H1 (cell line): ENCODE data around the gene CLEC16A. TPM values are rescaled to one million over a fixed set of nuclear protein-coding genes. Genes with fewer than 3 reads are reported as not detected.

Experiments
- CTCF ChIA-PET: fragments of 300-600 bp; sonication (Branson Sonifier 250); formaldehyde crosslinking; loops from one replicate; lab custom pipeline; 2021; ENCODE audit not compliant: partially characterized antibody; lab: Charles Lee
- POLR2A ChIA-PET: fragments of 300-600 bp; sonication (Branson Sonifier 250); formaldehyde crosslinking; loops from one replicate; lab custom pipeline; 2021; ENCODE audit warnings: inconsistent platforms; ENCODE audit not compliant: partially characterized antibody; lab: Charles Lee
- DNase-seq, 2 experiments: peaks; one replicate each; pipeline versions ENCODE4 v3.0.0 to v3.0.0-alpha.2; 2010 to 2022; ENCODE audit warnings: low spot score in 2 of 2, low read depth in 1 of 2, mixed read lengths in 1 of 2
- FAIRE-seq: peaks from 2 replicates; lab custom pipeline; 2011; peaks lifted over from hg19 to GRCh38; lab: Jason Lieb, UNC
- H2AFZ ChIP-seq: 2 replicates; pipeline ENCODE4 v1.8.1; 2012; ENCODE audit warnings: low read length, inconsistent platforms
- H2AK5ac ChIP-seq: 2 replicates; pipeline ENCODE4 v1.6.1; 2013; ENCODE audit warnings: low read depth, low read length
- H2BK120ac ChIP-seq: replicated peaks from 2 replicates; pipeline ENCODE3; 2013; ENCODE audit warnings: low read depth, low read length, inconsistent platforms
- H2BK12ac ChIP-seq: 2 replicates; pipeline ENCODE4 v1.6.1; 2013; ENCODE audit warnings: low read depth, low read length
- H2BK15ac ChIP-seq: 2 replicates; pipeline ENCODE4 v1.6.1; 2013; ENCODE audit warnings: low read length
- H2BK20ac ChIP-seq: 2 replicates; pipeline ENCODE4 v1.6.1; 2013; ENCODE audit warnings: low read length
- H2BK5ac ChIP-seq: 2 replicates; pipeline ENCODE4 v1.6.1; 2013; ENCODE audit warnings: low read depth, low read length
- H3K14ac ChIP-seq: 2 replicates; pipeline ENCODE4 v1.6.1; 2013; ENCODE audit warnings: inconsistent platforms; ENCODE audit not compliant: insufficient read length
- H3K18ac ChIP-seq: 2 replicates; pipeline ENCODE4 v1.6.1; 2013; ENCODE audit warnings: low read length; ENCODE audit errors: extremely low read depth
- H3K23ac ChIP-seq: 2 replicates; pipeline ENCODE4 v1.6.1; 2013; ENCODE audit warnings: inconsistent platforms; ENCODE audit not compliant: insufficient read length
- H3K23me2 ChIP-seq: 2 replicates; pipeline ENCODE4 v1.6.1; 2013; ENCODE audit warnings: low read depth, low read length
- H3K27ac ChIP-seq: 2 replicates; pipeline ENCODE4 v1.6.1; 2011; ENCODE audit warnings: low read depth, low read length, inconsistent platforms
- H3K27me3 ChIP-seq, 4 experiments: replicated peaks in 1 of 4; 1 replicate in 1 of 4; 2 replicates in 3 of 4; pipeline versions ENCODE4 v1.6.1 to v1.8.1; 2011 to 2013; ENCODE audit warnings: low read length in 3 of 4, mild to moderate bottlenecking in 3 of 4, inconsistent platforms in 2 of 4, mixed read lengths in 2 of 4, moderate library complexity in 1 of 4; ENCODE audit not compliant: control insufficient read depth in 3 of 4, insufficient read depth in 3 of 4; ENCODE audit errors: extremely low read depth in 1 of 4
- H3K36me3 ChIP-seq, 4 experiments: 2 replicates each; pipeline versions ENCODE4 v1.6.1 to v1.8.1; 2011 to 2013; ENCODE audit warnings: mild to moderate bottlenecking in 4 of 4, low read length in 3 of 4, moderate library complexity in 2 of 4, control low read depth in 1 of 4, inconsistent platforms in 1 of 4; ENCODE audit not compliant: insufficient read depth in 4 of 4, control insufficient read depth in 2 of 4
- H3K4ac ChIP-seq: replicated peaks from 2 replicates; pipeline ENCODE3; 2013; ENCODE audit warnings: low read length, low read depth, mixed read lengths, inconsistent platforms; ENCODE audit not compliant: insufficient read length
- H3K4me1 ChIP-seq, 4 experiments: replicated peaks in 1 of 4; 1 replicate in 1 of 4; 2 replicates in 3 of 4; pipeline versions ENCODE4 v1.6.1 to v1.8.1; 2011 to 2013; ENCODE audit warnings: low read length in 3 of 4, inconsistent platforms in 2 of 4, mixed read lengths in 1 of 4; ENCODE audit not compliant: insufficient read depth in 4 of 4, control insufficient read depth in 3 of 4
- H3K4me2 ChIP-seq, 2 experiments: 2 replicates each; pipeline versions ENCODE4 v1.6.1 to v1.8.1; 2011 to 2013; ENCODE audit warnings: low read depth in 2 of 2, low read length in 2 of 2, control low read depth in 1 of 2, inconsistent platforms in 1 of 2, mild to moderate bottlenecking in 1 of 2; ENCODE audit not compliant: insufficient read depth in 1 of 2
- H3K4me3 ChIP-seq, 4 experiments: fragments of 200-600, 300-600 bp in 1 of 4; sonication (generic), shearing (Covaris generic), sonication (Bioruptor Twin) in 1 of 4; 2 replicates each; pipeline versions ENCODE4 v1.5.1 to v1.8.1; 2011 to 2016; ENCODE audit warnings: low read length in 4 of 4, low read depth in 3 of 4, control low read depth in 2 of 4, inconsistent platforms in 2 of 4, mild to moderate bottlenecking in 2 of 4, mixed read lengths in 1 of 4, moderate library complexity in 1 of 4; ENCODE audit not compliant: insufficient read depth in 2 of 4; ENCODE audit errors: extremely low read depth in 1 of 4
- H3K56ac ChIP-seq: replicated peaks from 2 replicates; pipeline ENCODE3; 2013; ENCODE audit warnings: low read depth, mild to moderate bottlenecking, mixed read lengths, low read length, inconsistent platforms; ENCODE audit not compliant: insufficient read length
- H3K79me1 ChIP-seq: 2 replicates; pipeline ENCODE4 v1.6.1; 2013; ENCODE audit warnings: low read depth, low read length, control low read depth
- H3K79me2 ChIP-seq, 2 experiments: 2 replicates each; pipeline versions ENCODE4 v1.6.1 to v1.8.1; 2012 to 2013; ENCODE audit warnings: low read length in 2 of 2, mild to moderate bottlenecking in 2 of 2, inconsistent platforms in 1 of 2; ENCODE audit not compliant: insufficient read depth in 2 of 2, control insufficient read depth in 1 of 2
- H3K9ac ChIP-seq, 4 experiments: replicated peaks in 1 of 4; 1 replicate in 1 of 4; 2 replicates in 3 of 4; pipeline versions ENCODE4 v1.6.1 to v1.8.1; 2011 to 2013; ENCODE audit warnings: low read depth in 3 of 4, low read length in 3 of 4, control low read depth in 2 of 4, mild to moderate bottlenecking in 2 of 4, moderate library complexity in 2 of 4, inconsistent platforms in 1 of 4; ENCODE audit errors: extremely low read depth in 1 of 4
- H3K9me3 ChIP-seq, 2 experiments: 2 replicates each; pipeline versions ENCODE4 v1.6.1 to v1.8.1; 2012 to 2013; ENCODE audit warnings: mild to moderate bottlenecking in 2 of 2, moderate library complexity in 2 of 2, control low read depth in 1 of 2, inconsistent platforms in 1 of 2, low read depth in 1 of 2, low read length in 1 of 2, mixed read lengths in 1 of 2; ENCODE audit not compliant: insufficient read depth in 2 of 2
- H4K20me1 ChIP-seq, 2 experiments: replicated peaks in 1 of 2; 2 replicates each; pipeline versions ENCODE3 to v1.8.1; 2011 to 2013; ENCODE audit warnings: inconsistent platforms in 2 of 2, low read length in 2 of 2, mild to moderate bottlenecking in 1 of 2; ENCODE audit not compliant: insufficient read depth in 2 of 2, control insufficient read depth in 1 of 2
- H4K5ac ChIP-seq: 2 replicates; pipeline ENCODE4 v1.6.1; 2013; ENCODE audit warnings: low read length, low read depth, mixed read lengths, inconsistent platforms; ENCODE audit not compliant: insufficient read length
- H4K8ac ChIP-seq: 2 replicates; pipeline ENCODE4 v1.8.0; 2013; ENCODE audit warnings: mild to moderate bottlenecking, moderate library complexity, low read length, inconsistent platforms; ENCODE audit not compliant: insufficient read depth; ENCODE audit errors: extremely low read depth
- H4K91ac ChIP-seq: replicated peaks from 2 replicates; pipeline ENCODE3; 2013; ENCODE audit warnings: low read length, mixed read lengths, inconsistent platforms; ENCODE audit not compliant: insufficient read length
- BACH1 ChIP-seq: IDR thresholded peaks from 2 replicates; pipeline ENCODE4 v1.6.1; 2012; ENCODE audit warnings: low read length, improper control_type of control experiment
- CREB1 ChIP-seq: IDR thresholded peaks from 2 replicates; pipeline ENCODE4 v1.6.1; 2012; ENCODE audit warnings: inconsistent platforms
- EGR1 ChIP-seq: IDR thresholded peaks from 2 replicates; pipeline ENCODE4 v1.6.1; 2011; ENCODE audit warnings: low read depth, low read length, borderline replicate concordance
- RAD21 ChIP-seq, 2 experiments: IDR thresholded peaks in 1 of 2; conservative IDR thresholded peaks in 1 of 2; 2 replicates each; pipeline ENCODE4 v1.6.1; 2011; ENCODE audit warnings: low read depth in 2 of 2, low read length in 2 of 2, improper control_type of control experiment in 1 of 2, inconsistent platforms in 1 of 2, mild to moderate bottlenecking in 1 of 2, moderate library complexity in 1 of 2
- RXRA ChIP-seq: IDR thresholded peaks from 2 replicates; pipeline ENCODE4 v1.6.1; 2011; ENCODE audit warnings: low read depth, mild to moderate bottlenecking, low read length, moderate library complexity; ENCODE audit not compliant: insufficient read depth
- SAP30 ChIP-seq: fragments of 300-600 bp; sonication (generic); IDR thresholded peaks from 2 replicates; pipeline ENCODE4 v1.7.1; 2012; ENCODE audit warnings: low read length, moderate library complexity, mild to moderate bottlenecking, inconsistent platforms; ENCODE audit not compliant: insufficient read depth, insufficient replicate concordance
- SP1 ChIP-seq: IDR thresholded peaks from 2 replicates; pipeline ENCODE4 v1.6.1; 2011; ENCODE audit warnings: low read depth, low read length
- SUZ12 ChIP-seq: fragments of 200-600 bp; sonication (generic); IDR thresholded peaks from 2 replicates; pipeline ENCODE4 v1.6.1; 2012; ENCODE audit warnings: mild to moderate bottlenecking, inconsistent platforms, low read length, moderate library complexity, mixed read lengths
- TAF1 ChIP-seq: IDR thresholded peaks from 2 replicates; pipeline ENCODE4 v1.6.1; 2011; ENCODE audit warnings: mild to moderate bottlenecking, low read depth, low read length
- YY1 ChIP-seq: IDR thresholded peaks from 2 replicates; pipeline ENCODE4 v1.6.1; 2011; ENCODE audit warnings: low read depth, mild to moderate bottlenecking, low read length
- WGBS, 2 experiments: shearing (Covaris generic) in 1 of 2; methylation state at CpG; one replicate each; pipeline versions ENCODE4 v1.1.6 to v1.1.7; 2013 to 2015; ENCODE audit warnings: low lambda C conversion rate in 2 of 2, mixed read lengths in 2 of 2, inconsistent platforms in 1 of 2, low coverage in 1 of 2, missing lambda C conversion rate in 1 of 2; ENCODE audit not compliant: insufficient replicate concordance in 2 of 2, insufficient coverage in 1 of 2, insufficient read length in 1 of 2; ENCODE audit errors: extremely low coverage in 1 of 2, missing lambda C conversion rate in 1 of 2; 5-methylcytosine and 5-hydroxymethylcytosine counted together
- polyA plus RNA-seq, 7 experiments: library from polyadenylated mRNA; depleted of rRNA in 3 of 7; stranded (reverse) in 5 of 7; unstranded in 2 of 7; fragments of >200 nt in 5 of 7; fragments of 200-250 nt in 2 of 7; gene quantifications; 1 replicate in 5 of 7; 2 replicates in 1 of 7; 4 replicates in 1 of 7; pipeline versions ENCODE4 v1.2.1 to v1.2.3, GENCODE V29; 2011 to 2013; ENCODE audit warnings: missing spikeins in 2 of 7, mixed read lengths in 2 of 7
- total RNA-seq: library from RNA; stranded (reverse); fragmentation: NEBNext Ultra II Directional; extraction: Animal tissue kit (Norgen Biotek cat#: 25700); gene quantifications from 2 replicates; pipeline ENCODE4 v1.2.1, GENCODE V29; 2021

The CLEC16A gene
- total and polyA plus RNA-seq, 2 of the 8 experiments (the other 6 are each of a cell fraction or from before 2014, with no cell fraction given) = 7.6 to 19.3 TPM

GRCh38 chr16:11188801-11189740 lies 244.7 kb downstream of the CLEC16A start:
- Histone ChIP-seq H3K27me3 (no peaks in the 10 kb centered on the region), H2BK5ac (peak overlapping the region; percentile 32; the same call in 1 of the 2 replicates), H2BK120ac (no peak overlapping the region), H2BK12ac (no peak overlapping the region; the same call in 1 of the 2 replicates), H3K23ac (no peak overlapping the region), H4K20me1 (no peaks in the 10 kb centered on the region), H3K4me3 (no peak overlapping the region), H3K4ac (no peak overlapping the region), H4K8ac (peak overlapping the region; percentile 58; the same call in 1 of the 2 replicates), H3K4me2 (no peak overlapping the region), H3K79me2 (no peaks in the 10 kb centered on the region), H3K27ac (no peak overlapping the region), H2BK20ac (no peak overlapping the region), H2AFZ (no peak overlapping the region), H3K36me3 (no peaks in the 10 kb centered on the region), H3K18ac (no peak overlapping the region; the same call in 1 of the 2 replicates), H3K56ac (no peak overlapping the region), H2BK15ac (no peak overlapping the region), H4K91ac (no peak overlapping the region), H3K9ac (no peak overlapping the region), H3K9me3 (no peaks in the 10 kb centered on the region), H3K14ac (no peak overlapping the region), H3K79me1 (no peaks in the 10 kb centered on the region), H3K4me1 (peaks cover 0 to 3% (median 1%) of the 10 kb centered on the region in 4 experiments; a peak in 2 of 7 replicates), H2AK5ac (peak overlapping the region; percentile 80; the same call in 1 of the 2 replicates), H4K5ac (no peak overlapping the region), H3K23me2 (no peaks in the 10 kb centered on the region)
- POLR2A ChIA-PET = interaction anchor here (0.9 to 1.1 kb wide), 2 partner anchors 31 to 66 kb away, joined by 3 read pairs; no protein-coding TSS in a partner anchor
- CTCF ChIA-PET = interaction anchor here (0.5 to 3.1 kb wide), 10 partner anchors 10 to 235 kb away, joined by 3 to 13 read pairs (median 4); no protein-coding TSS in a partner anchor
- 94% methylated on average over 23 of the region's 23 CpGs; no CpG with 5 or more reads in 1 of the 2 experiments for WGBS, 2 experiments
- DNase-seq (no peak), FAIRE-seq (no peak)
- no peak for TF ChIP-seq RXRA
- TF ChIP-seq CREB1 = no peak
- no peak for TF ChIP-seq YY1
- no peak for TF ChIP-seq EGR1
- TF ChIP-seq SP1 = no peak
- TF ChIP-seq TAF1 = no peak
- no peak for TF ChIP-seq SUZ12
- TF ChIP-seq BACH1 = no peak
- no peak for TF ChIP-seq RAD21 (IDR thresholded peaks at IDR 0.05 in 1 of 2, conservative IDR thresholded peaks at IDR 0.05 in 1 of 2; ENCODE audit: low read depth in 2 of 2, low read length in 2 of 2)
- no peak for TF ChIP-seq SAP30
